ENCODE measurements around the gene TRAF7. TPM values are rescaled to one million over a fixed set of nuclear protein-coding genes. Genes with fewer than 3 reads are reported as not detected.
"Not testable (repeated sequence)": the region's sequence is repeated elsewhere in the genome, so short reads cannot be mapped to it uniquely, and the experiment has no call there.

Gene TRAF7
- polyA plus RNA-seq, 3 donors, result 5.9 to 41.9 (median 6.7) TPM

DNA sequence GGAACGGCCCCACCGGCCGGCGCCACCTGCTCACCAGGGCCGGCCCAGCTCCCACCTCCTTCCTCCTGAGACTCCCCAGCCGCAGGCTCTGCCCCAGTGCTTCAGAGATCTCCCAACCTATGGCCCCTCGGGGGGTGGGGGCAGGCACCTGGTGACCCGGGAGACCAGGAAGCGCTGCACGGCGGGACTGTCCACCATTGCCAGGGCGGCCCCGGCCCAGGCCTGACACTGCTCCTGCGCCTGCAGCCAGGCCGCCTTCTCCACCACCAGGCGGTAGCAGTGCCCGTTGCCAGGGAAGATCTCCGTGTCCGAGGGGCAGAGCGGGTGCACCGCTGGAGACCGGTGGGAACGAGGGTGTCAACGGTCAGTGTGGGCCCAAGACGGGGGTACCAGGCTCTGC, 38.2 kb upstream of the TRAF7 start:
- H3K27ac ChIP-seq (ENCODE audit: low read depth in 1 of 2, low read length in 2 of 2); H4K20me1 ChIP-seq (ENCODE audit: insufficient read depth, low read length); H3K27me3 Mint-ChIP-seq (ENCODE audit: low read depth in 3 of 3); H3K4me1 Mint-ChIP-seq; H3K4me2 ChIP-seq (replicated peaks; ENCODE audit: extremely low read depth, low read length, poor library complexity, severe bottlenecking); H3K9me3 ChIP-seq (replicated peaks in 1 of 2; ENCODE audit: control insufficient read depth in 1 of 2, insufficient read depth in 1 of 2, low read length in 2 of 2); H3K79me2 ChIP-seq (ENCODE audit: insufficient read depth, low read length); H3K27ac Mint-ChIP-seq; H3K4me1 ChIP-seq (ENCODE audit: control insufficient read depth in 1 of 2, insufficient read depth in 2 of 2, low read length in 2 of 2); H3K4me3 Mint-ChIP-seq; H2AFZ ChIP-seq (ENCODE audit: insufficient read depth, low read depth, low read length, poor library complexity, severe bottlenecking); H3K27me3 ChIP-seq (ENCODE audit: control insufficient read depth in 2 of 2, insufficient read depth in 2 of 2, low read length in 2 of 2); DNase-seq; H3K4me3 ChIP-seq (replicated peaks in 1 of 3; ENCODE audit: low read depth in 2 of 3, low read length in 3 of 3); H3K9ac ChIP-seq (ENCODE audit: insufficient read depth, low read length, poor library complexity, severe bottlenecking); intact Hi-C loops (cut with micrococcal nuclease); H3K9me3 Mint-ChIP-seq: not testable (repeated sequence)
- H3K36me3 Mint-ChIP-seq, result peaks cover 9 to 16% of the 10 kb centered on the region in 2 donors
- 100% methylated on average over 3 of the region's 25 CpGs for WGBS (ENCODE audit: insufficient coverage)
- peaks cover 0 to 13% of the 10 kb centered on the region in 2 donors for H3K36me3 ChIP-seq (replicated peaks in 1 of 2; ENCODE audit: control insufficient read depth in 1 of 2, insufficient read depth in 2 of 2, low read length in 2 of 2)

DNA sequence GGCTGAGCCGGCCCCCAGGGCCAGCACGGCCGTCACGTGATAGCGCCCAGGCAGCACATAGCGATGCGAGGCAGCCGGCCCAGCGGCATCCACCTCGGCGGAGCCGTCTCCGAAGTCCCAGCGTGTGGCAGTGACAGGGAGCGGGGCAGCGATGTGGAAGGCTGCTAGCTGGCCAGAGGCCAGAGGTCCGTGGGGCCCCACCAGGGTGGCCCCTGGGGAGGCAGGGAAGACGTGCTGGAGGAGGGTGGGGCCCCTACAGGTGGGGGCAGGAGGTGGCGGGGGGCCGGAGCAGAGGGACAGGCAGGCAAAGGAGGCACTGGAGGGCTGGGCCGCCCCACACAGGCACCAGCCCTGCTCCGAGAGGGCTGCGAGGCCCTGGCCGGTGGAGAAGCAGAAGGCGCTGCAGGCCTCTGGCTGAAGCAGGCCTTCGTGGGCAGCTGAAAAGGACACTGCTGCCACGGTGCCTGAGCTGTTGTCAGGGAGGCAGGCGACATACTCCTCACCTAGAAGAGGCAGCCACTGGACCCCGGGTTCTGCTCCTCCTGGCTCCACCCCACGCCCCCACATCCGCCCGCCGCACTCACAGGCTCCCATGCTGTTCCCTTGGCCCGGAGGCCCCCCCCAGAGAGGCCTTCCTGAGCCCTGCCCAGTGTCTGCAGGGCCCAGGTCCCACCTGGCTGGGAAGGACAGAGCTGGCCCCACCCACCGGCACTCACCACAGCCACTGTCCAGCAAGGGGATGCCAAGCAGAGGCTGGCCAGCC, 37.4 kb upstream of the TRAF7 start:
- H3K4me2 ChIP-seq (replicated peaks; ENCODE audit: extremely low read depth, low read length, poor library complexity, severe bottlenecking); H3K4me1 ChIP-seq (ENCODE audit: control insufficient read depth in 1 of 2, insufficient read depth in 2 of 2, low read length in 2 of 2); H3K4me1 Mint-ChIP-seq; H3K27ac Mint-ChIP-seq; H3K36me3 ChIP-seq (replicated peaks in 1 of 2; ENCODE audit: control insufficient read depth in 1 of 2, insufficient read depth in 2 of 2, low read length in 2 of 2); H3K9ac ChIP-seq (ENCODE audit: insufficient read depth, low read length, poor library complexity, severe bottlenecking); H4K20me1 ChIP-seq (ENCODE audit: insufficient read depth, low read length); DNase-seq; H3K79me2 ChIP-seq (ENCODE audit: insufficient read depth, low read length); H3K27me3 ChIP-seq (ENCODE audit: control insufficient read depth in 2 of 2, insufficient read depth in 2 of 2, low read length in 2 of 2); intact Hi-C loops (cut with micrococcal nuclease); H3K27ac ChIP-seq (ENCODE audit: low read depth in 1 of 2, low read length in 2 of 2); H3K4me3 Mint-ChIP-seq; H3K4me3 ChIP-seq (replicated peaks in 1 of 3; ENCODE audit: low read depth in 2 of 3, low read length in 3 of 3); H3K9me3 ChIP-seq (replicated peaks in 1 of 2; ENCODE audit: control insufficient read depth in 1 of 2, insufficient read depth in 1 of 2, low read length in 2 of 2); H3K27me3 Mint-ChIP-seq (ENCODE audit: low read depth in 3 of 3); H3K9me3 Mint-ChIP-seq; H2AFZ ChIP-seq (ENCODE audit: insufficient read depth, low read depth, low read length, poor library complexity, severe bottlenecking): not testable (repeated sequence)
- WGBS (ENCODE audit: insufficient coverage), result 97% methylated on average over 7 of the region's 35 CpGs
- peaks cover 7 to 14% of the 10 kb centered on the region in 2 donors for H3K36me3 Mint-ChIP-seq

DNA sequence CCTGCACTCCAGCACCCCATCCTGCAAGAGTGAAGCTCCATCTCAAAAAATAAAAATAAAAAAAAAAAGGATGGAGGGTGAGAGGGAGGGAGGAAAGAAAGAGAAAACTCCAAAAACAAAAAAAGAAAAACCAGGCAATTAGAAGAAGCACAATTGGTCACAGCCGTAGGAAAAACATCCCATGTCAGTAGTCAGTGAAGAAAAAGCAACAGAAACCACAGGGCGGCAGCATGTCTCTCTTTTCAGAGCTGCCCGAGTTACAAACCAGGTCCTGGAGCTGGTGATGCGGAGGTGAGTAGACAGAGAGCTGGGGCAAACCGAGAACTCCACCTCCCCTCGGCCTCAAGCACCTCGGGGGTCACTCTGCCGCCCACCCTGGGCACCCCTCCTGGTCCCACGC, 34.3 kb upstream of the TRAF7 start:
- H3K27ac ChIP-seq (ENCODE audit: low read depth in 1 of 2, low read length in 2 of 2); H3K4me3 Mint-ChIP-seq; DNase-seq; intact Hi-C loops (cut with micrococcal nuclease); H2AFZ ChIP-seq (ENCODE audit: insufficient read depth, low read depth, low read length, poor library complexity, severe bottlenecking); H3K27me3 ChIP-seq (ENCODE audit: control insufficient read depth in 2 of 2, insufficient read depth in 2 of 2, low read length in 2 of 2); H3K9me3 Mint-ChIP-seq; H3K4me2 ChIP-seq (replicated peaks; ENCODE audit: extremely low read depth, low read length, poor library complexity, severe bottlenecking); H3K79me2 ChIP-seq (ENCODE audit: insufficient read depth, low read length); H3K4me3 ChIP-seq (replicated peaks in 1 of 3; ENCODE audit: low read depth in 2 of 3, low read length in 3 of 3); H3K36me3 ChIP-seq (replicated peaks in 1 of 2; ENCODE audit: control insufficient read depth in 1 of 2, insufficient read depth in 2 of 2, low read length in 2 of 2); H3K27ac Mint-ChIP-seq; H3K36me3 Mint-ChIP-seq; H3K9me3 ChIP-seq (replicated peaks in 1 of 2; ENCODE audit: control insufficient read depth in 1 of 2, insufficient read depth in 1 of 2, low read length in 2 of 2); H3K9ac ChIP-seq (ENCODE audit: insufficient read depth, low read length, poor library complexity, severe bottlenecking): not testable (repeated sequence)
- WGBS (ENCODE audit: insufficient coverage), result 90% methylated on average over 2 of the region's 9 CpGs
- peaks cover 25% of the 10 kb centered on the region for H4K20me1 ChIP-seq (ENCODE audit: insufficient read depth, low read length)
- Mint-ChIP-seq H3K4me1 (peaks cover 16% of the 10 kb centered on the region), H3K27me3 (ENCODE audit: low read depth in 3 of 3) (peaks cover 6 to 17% (median 7%) of the 10 kb centered on the region in 3 donors)
- H3K4me1 ChIP-seq (ENCODE audit: control insufficient read depth in 1 of 2, insufficient read depth in 2 of 2, low read length in 2 of 2), result peaks cover 16 to 20% of the 10 kb centered on the region in 2 donors

Measured in CD14-positive monocyte (primary cell).